GM06990 (cell line): Measurements from ENCODE around the gene CSF2RB.
A peak's percentile ranks its signal among the peaks of the same experiment; 100 is the strongest.

Experiments
- DNase-seq: peaks from one replicate; pipeline ENCODE4 v3.0.0-alpha.2; 2011; ENCODE audit not compliant: insufficient read length; ENCODE audit errors: extremely low read depth
- H3K27me3 ChIP-seq: replicated peaks from 2 replicates; pipeline ENCODE4 v1.6.0; 2011; ENCODE audit warnings: low read length; ENCODE audit not compliant: control insufficient read depth, insufficient read depth
- H3K36me3 ChIP-seq: 2 replicates; pipeline ENCODE4 v1.5.1; 2011; ENCODE audit warnings: low read length; ENCODE audit not compliant: control insufficient read depth, insufficient read depth
- H3K4me3 ChIP-seq: replicated peaks from 2 replicates; pipeline ENCODE4 v1.5.1; 2011; ENCODE audit warnings: low read depth, mild to moderate bottlenecking, control low read depth, low read length
- TF ChIP-seq, protein P1 (sequence below): IDR thresholded peaks from 2 replicates; pipeline ENCODE4 v1.5.1; 2011; ENCODE audit warnings: low read length, control low read depth, mild to moderate bottlenecking, inconsistent platforms; ENCODE audit not compliant: insufficient read depth, poor library complexity, severe bottlenecking

The CSF2RB gene

GRCh38 chr22:36873614-36874308 lies 39.7 kb upstream of the CSF2RB start:
- Histone ChIP-seq H3K36me3 (peaks cover 26% of the 10 kb centered on the region), H3K4me3 (no peak overlapping the region), H3K27me3 (no peaks in the 10 kb centered on the region)
- peak; percentile 65 for DNase-seq
- TF ChIP-seq, protein P1, sequence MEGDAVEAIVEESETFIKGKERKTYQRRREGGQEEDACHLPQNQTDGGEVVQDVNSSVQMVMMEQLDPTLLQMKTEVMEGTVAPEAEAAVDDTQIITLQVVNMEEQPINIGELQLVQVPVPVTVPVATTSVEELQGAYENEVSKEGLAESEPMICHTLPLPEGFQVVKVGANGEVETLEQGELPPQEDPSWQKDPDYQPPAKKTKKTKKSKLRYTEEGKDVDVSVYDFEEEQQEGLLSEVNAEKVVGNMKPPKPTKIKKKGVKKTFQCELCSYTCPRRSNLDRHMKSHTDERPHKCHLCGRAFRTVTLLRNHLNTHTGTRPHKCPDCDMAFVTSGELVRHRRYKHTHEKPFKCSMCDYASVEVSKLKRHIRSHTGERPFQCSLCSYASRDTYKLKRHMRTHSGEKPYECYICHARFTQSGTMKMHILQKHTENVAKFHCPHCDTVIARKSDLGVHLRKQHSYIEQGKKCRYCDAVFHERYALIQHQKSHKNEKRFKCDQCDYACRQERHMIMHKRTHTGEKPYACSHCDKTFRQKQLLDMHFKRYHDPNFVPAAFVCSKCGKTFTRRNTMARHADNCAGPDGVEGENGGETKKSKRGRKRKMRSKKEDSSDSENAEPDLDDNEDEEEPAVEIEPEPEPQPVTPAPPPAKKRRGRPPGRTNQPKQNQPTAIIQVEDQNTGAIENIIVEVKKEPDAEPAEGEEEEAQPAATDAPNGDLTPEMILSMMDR, result peak; percentile 57

GRCh38 chr22:36874309-36874696 lies 39.1 kb upstream of the CSF2RB start:
- TF ChIP-seq, protein P1, result no peak
- no peak overlapping the region for H3K4me3 ChIP-seq
- H3K27me3 ChIP-seq, result no peaks in the 10 kb centered on the region
- peaks cover 25% of the 10 kb centered on the region for H3K36me3 ChIP-seq
- DNase-seq, result no peak

DNA sequence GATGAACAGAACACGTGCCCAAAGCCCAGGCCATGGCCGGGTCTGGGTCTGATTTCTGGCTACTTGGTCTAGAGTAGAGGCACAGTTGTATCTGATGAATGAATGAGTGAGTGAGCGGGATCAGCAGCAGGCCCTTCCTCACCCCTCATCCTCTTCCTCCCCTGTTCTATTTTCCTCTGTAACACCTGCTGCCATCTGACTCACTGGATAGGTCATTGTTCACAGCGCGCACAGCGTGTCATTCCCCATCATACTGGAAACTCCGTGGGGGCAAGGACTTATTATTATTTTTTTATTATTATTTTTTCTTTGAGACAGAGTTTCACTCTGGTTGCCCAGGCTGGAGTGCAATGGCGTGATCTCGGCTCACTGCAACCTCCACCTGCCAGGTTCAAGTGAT lies 38.7 kb upstream of the CSF2RB start:
- TF ChIP-seq, protein P1, result no peak
- Histone ChIP-seq H3K36me3 (peaks cover 22% of the 10 kb centered on the region), H3K27me3 (no peaks in the 10 kb centered on the region), H3K4me3 (no peak overlapping the region)
- DNase-seq, result no peak

DNA sequence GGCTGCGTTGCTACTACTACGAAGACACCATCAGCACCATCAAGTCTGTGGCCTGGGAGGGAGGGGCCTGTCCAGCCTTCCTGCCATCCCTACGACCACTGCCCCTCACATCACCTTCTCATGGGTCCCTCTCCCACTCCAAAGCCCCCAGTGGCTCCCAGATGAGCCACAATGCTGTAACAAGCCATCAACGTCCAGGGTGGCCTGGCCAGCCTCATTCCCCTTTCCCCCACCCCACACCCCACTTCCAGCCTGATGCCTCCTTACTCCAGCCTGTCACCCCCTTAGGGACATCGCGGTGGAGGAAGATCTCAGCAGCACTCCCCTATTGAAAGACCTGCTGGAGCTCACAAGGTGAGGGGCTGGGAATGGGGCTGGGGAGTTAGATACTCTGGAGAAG lies 37.7 kb upstream of the CSF2RB start:
- Histone ChIP-seq H3K4me3 (no peak overlapping the region), H3K36me3 (peaks cover 21% of the 10 kb centered on the region), H3K27me3 (no peaks in the 10 kb centered on the region)
- TF ChIP-seq, protein P1, result no peak
- DNase-seq, result no peak

DNA sequence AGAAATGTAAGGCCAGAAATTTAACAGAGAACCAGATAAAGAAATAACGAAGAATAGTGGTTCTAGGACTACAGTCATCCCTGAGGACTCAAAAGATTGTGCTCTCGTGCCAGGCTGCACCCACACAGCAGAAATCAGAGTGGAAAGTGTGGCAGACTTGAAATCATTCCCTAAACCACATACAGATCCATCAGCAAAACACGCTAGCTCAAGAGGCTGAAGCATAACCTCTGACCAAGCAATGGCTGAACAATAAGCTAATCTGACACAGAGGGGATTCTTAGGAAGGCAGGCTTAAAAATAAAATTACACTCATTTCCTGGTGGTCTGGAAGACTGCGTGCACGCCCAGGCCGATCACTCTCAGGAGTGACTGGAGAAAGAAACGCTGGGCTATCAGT lies 33.7 kb upstream of the CSF2RB start:
- TF ChIP-seq, protein P1, result no peak
- Histone ChIP-seq H3K4me3 (no peak overlapping the region), H3K36me3 (peaks cover 9% of the 10 kb centered on the region), H3K27me3 (no peaks in the 10 kb centered on the region)
- DNase-seq, result no peak
